PC-9 (cell line): ENCODE results near the gene CDK18. TPM values are rescaled to one million over a fixed set of nuclear protein-coding genes. Genes with fewer than 3 reads are reported as not detected.

ENCODE experiments used
- BruUV-seq: library from RNA; stranded (reverse); fragments of 400-500 nt; replicated peaks from 2 replicates; lab custom pipeline; 2021; lab: Mats Ljungman, UMichigan
- CTCF ChIA-PET: fragments of 300-600 bp; sonication (Branson Sonifier 250); formaldehyde crosslinking; loops from one replicate; lab custom pipeline; 2022; ENCODE audit warnings: antibody characterized with exemption; lab: Charles Lee
- POLR2A ChIA-PET: fragments of 300-600 bp; sonication (Branson Sonifier 250); formaldehyde crosslinking; loops from one replicate; lab custom pipeline; 2022; ENCODE audit warnings: antibody characterized with exemption; ENCODE audit not compliant: unreplicated experiment; lab: Charles Lee
- DNase-seq, 2 experiments: peaks; one replicate each; pipeline versions ENCODE4 v3.0.0 to v3.0.0-alpha.2; 2015 to 2022; ENCODE audit warnings: mixed read lengths in 1 of 2
- H2AFZ ChIP-seq: fragments of 200-600 bp; sonication (generic); 2 replicates; pipeline ENCODE4 v1.8.1; 2017; ENCODE audit warnings: antibody characterized with exemption
- H3F3A ChIP-seq: fragments of 200-600 bp; sonication (generic); 2 replicates; pipeline ENCODE4 v1.8.1; 2017; ENCODE audit warnings: antibody characterized with exemption, mild to moderate bottlenecking, low read depth; ENCODE audit not compliant: insufficient read depth
- H3K27ac ChIP-seq: fragments of 200-600 bp; sonication (generic); 2 replicates; pipeline ENCODE4 v1.6.1; 2016; ENCODE audit warnings: mixed run types
- H3K27me3 ChIP-seq: fragments of 200-600 bp; sonication (generic); 2 replicates; pipeline ENCODE4 v1.6.1; 2016; ENCODE audit warnings: low read depth, mixed run types; ENCODE audit not compliant: insufficient read depth
- H3K36me3 ChIP-seq: fragments of 200-600 bp; sonication (generic); 2 replicates; pipeline ENCODE4 v1.6.1; 2016; ENCODE audit warnings: low read depth, mixed run types
- H3K4me1 ChIP-seq: fragments of 200-600 bp; sonication (generic); replicated peaks from 2 replicates; pipeline ENCODE4 v1.6.1; 2016; ENCODE audit warnings: mixed run types; ENCODE audit not compliant: insufficient read depth
- H3K4me2 ChIP-seq: fragments of 200-600 bp; sonication (generic); 2 replicates; pipeline ENCODE4 v1.6.1; 2017; ENCODE audit warnings: mixed run types
- H3K4me3 ChIP-seq: fragments of 200-600 bp; sonication (generic); 2 replicates; pipeline ENCODE4 v1.6.1; 2016; ENCODE audit warnings: mixed run types
- H3K79me2 ChIP-seq: fragments of 200-600 bp; sonication (generic); 2 replicates; pipeline ENCODE4 v1.6.1; 2017; ENCODE audit warnings: low read depth, mixed run types
- H3K9me2 ChIP-seq: fragments of 200-600 bp; sonication (generic); 2 replicates; pipeline ENCODE4 v1.8.1; 2017; ENCODE audit warnings: mild to moderate bottlenecking; ENCODE audit not compliant: insufficient read depth
- H3K9me3 ChIP-seq: fragments of 200-600 bp; sonication (generic); 2 replicates; pipeline ENCODE4 v1.8.1; 2016; ENCODE audit warnings: low read depth; ENCODE audit not compliant: insufficient read depth
- H4K20me1 ChIP-seq: fragments of 200-600 bp; sonication (generic); 2 replicates; pipeline ENCODE4 v1.8.1; 2017; ENCODE audit not compliant: insufficient read depth
- CTCF ChIP-seq: fragments of 200-600 bp; sonication (generic); conservative IDR thresholded peaks from 2 replicates; pipeline ENCODE4 v1.6.1; 2017; ENCODE audit warnings: mixed run types, antibody characterized with exemption, mild to moderate bottlenecking, moderate library complexity
- EZH2 ChIP-seq: fragments of 200-600 bp; sonication (generic); IDR thresholded peaks from 2 replicates; pipeline ENCODE4 v1.8.0; 2017; ENCODE audit warnings: antibody characterized with exemption, low read depth
- intact Hi-C: fragments of 100-400 bp; cut with micrococcal nuclease; formaldehyde crosslinking; loops from one replicate; pipeline ENCODE4 v1.10.0; 2022; ENCODE audit not compliant: unreplicated experiment
- total RNA-seq: library from RNA; stranded (reverse); gene quantifications from 2 replicates; pipeline ENCODE4 v1.2.3, GENCODE V29; 2021

The CDK18 gene
- total RNA-seq, 1 experiment from 2014 or later, result 35.3 TPM

GRCh38 chr1:205522692-205523091, 18.2 kb downstream of the CDK18 start:
- intact Hi-C loops, result no loop called here
- ChIA-PET POLR2A (no interaction called here), CTCF (interaction anchor here (0.5 to 2.3 kb wide), 4 partner anchors 34 to 948 kb away, joined by 3 to 22 read pairs (median 5); no protein-coding TSS in a partner anchor)
- DNase-seq, result no peak
- Histone ChIP-seq H3K27me3 (no peaks in the 10 kb centered on the region), H3K4me2 (no peak overlapping the region), H4K20me1 (peaks cover 6% of the 10 kb centered on the region; the same call in 1 of the 2 replicates), H3K4me1 (no peaks in the 10 kb centered on the region), H3K79me2 (no peaks in the 10 kb centered on the region), H3K9me2 (no peaks in the 10 kb centered on the region), H2AFZ (no peak overlapping the region), H3K27ac (no peak overlapping the region), H3F3A (no peaks in the 10 kb centered on the region), H3K4me3 (no peak overlapping the region), H3K36me3 (no peaks in the 10 kb centered on the region), H3K9me3 (no peaks in the 10 kb centered on the region)
- no peak for TF ChIP-seq EZH2
- no peak for TF ChIP-seq CTCF
- BruUV-seq, result no TSS peak

GRCh38 chr1:205523261-205523890, 18.9 kb downstream of the CDK18 start:
- POLR2A ChIA-PET, result no interaction called here
- H3K36me3 ChIP-seq, result no peaks in the 10 kb centered on the region
- no peak overlapping the region for H3K4me3 ChIP-seq
- H3K4me1 ChIP-seq, result no peaks in the 10 kb centered on the region
- no peak for DNase-seq
- no peaks in the 10 kb centered on the region for H3K9me3 ChIP-seq
- H3K27ac ChIP-seq, result no peak overlapping the region
- no peaks in the 10 kb centered on the region for H3K79me2 ChIP-seq
- no peak overlapping the region for H2AFZ ChIP-seq
- TF ChIP-seq CTCF, result no peak
- TF ChIP-seq EZH2, result no peak
- H3K4me2 ChIP-seq, result no peak overlapping the region
- BruUV-seq, result no TSS peak
- peaks cover 5% of the 10 kb centered on the region; the same call in 1 of the 2 replicates for H3F3A ChIP-seq
- H3K9me2 ChIP-seq, result no peaks in the 10 kb centered on the region
- H4K20me1 ChIP-seq, result peaks cover 6% of the 10 kb centered on the region; the same call in 1 of the 2 replicates
- CTCF ChIA-PET, result interaction anchor here (0.9 to 2.6 kb wide), 6 partner anchors 7 to 169 kb away, joined by 4 to 22 read pairs (median 14); no protein-coding TSS in a partner anchor
- H3K27me3 ChIP-seq, result no peaks in the 10 kb centered on the region
- intact Hi-C loops, result no loop called here

- Histone ChIP-seq H3K27ac (no peak overlapping the region), H3F3A (peaks cover 7% of the 10 kb centered on the region; the same call in 1 of the 2 replicates), H3K4me2 (no peak overlapping the region), H2AFZ (no peak overlapping the region), H3K79me2 (no peaks in the 10 kb centered on the region), H3K27me3 (no peaks in the 10 kb centered on the region), H3K9me2 (no peaks in the 10 kb centered on the region), H3K9me3 (no peaks in the 10 kb centered on the region), H3K4me1 (no peaks in the 10 kb centered on the region), H4K20me1 (peaks cover 6% of the 10 kb centered on the region; the same call in 1 of the 2 replicates), H3K36me3 (no peaks in the 10 kb centered on the region), H3K4me3 (no peak overlapping the region)
- intact Hi-C loops, result loop anchor here (1.0 kb wide), 4 partner anchors 36 to 251 kb away; no protein-coding TSS in a partner anchor
- POLR2A ChIA-PET, result interaction anchor here (0.5 to 0.6 kb wide), 2 partner anchors 82 to 477 kb away, joined by 3 to 4 read pairs; no protein-coding TSS in a partner anchor
- peak; percentile 90 for TF ChIP-seq CTCF
- TF ChIP-seq EZH2, result no peak
- BruUV-seq, result no TSS peak
- DNase-seq, result peak; percentile 61 to 72
- CTCF ChIA-PET, result interaction anchor here (0.6 to 2.6 kb wide), 14 partner anchors 8 to 251 kb away, joined by 3 to 22 read pairs (median 4); no protein-coding TSS in a partner anchor
These were observed 19.7 kb downstream of the CDK18 start for GRCh38 chr1:205523891-205524793.
